GM12891 (cell line): ENCODE results near the gene AKAP9.

Experiments used
- POLR2A ChIP-seq: IDR thresholded peaks from 2 replicates; pipeline ENCODE4 v1.6.1; 2011; ENCODE audit warnings: low read depth, low read length, control low read depth
- POLR2AphosphoS5 ChIP-seq: IDR thresholded peaks from 2 replicates; pipeline ENCODE4 v1.6.1; 2011; ENCODE audit warnings: low read depth, low read length, control low read depth

- TF ChIP-seq POLR2A (no peak), POLR2AphosphoS5 (no peak)
Observed at GRCh38 chr7:91961816-91962215, 21.2 kb downstream of the AKAP9 start.
